MM.1S (cell line): ENCODE results near the gene VSTM4.

Experiments used
- CTCF ChIP-seq: fragments of 300-600 bp; sonication (generic); IDR thresholded peaks from 2 replicates; pipeline ENCODE4 v1.5.1; 2016; ENCODE audit warnings: antibody characterized with exemption, low read length, mixed read lengths
- EZH2 ChIP-seq: fragments of 300-600 bp; sonication (generic); optimal IDR thresholded peaks from 2 replicates; pipeline ENCODE3; 2017; ENCODE audit warnings: low read depth, mild to moderate bottlenecking, antibody characterized with exemption, low read length, mixed read lengths
- EZH2phosphoT487 ChIP-seq: fragments of 300-600 bp; sonication (generic); IDR thresholded peaks from 2 replicates; pipeline ENCODE4 v1.6.1; 2018; ENCODE audit warnings: antibody characterized with exemption, low read length

- TF ChIP-seq CTCF: no peak
- no peak for TF ChIP-seq EZH2phosphoT487
- TF ChIP-seq EZH2: no peak
Measured at GRCh38 chr10:49025347-49025983, 89.9 kb downstream of the VSTM4 start.
